ENCODE results near the gene MOB3B.

MOB3B gene

GRCh38 chr9:27529316-27530278, at the start of gene MOB3B:
Gene MOB3B, minus strand, starts transcription at chr9:27529814. Its CDS starts 74,264 bp downstream, at chr9:27455550.
- TF ChIP-seq, protein P1, sequence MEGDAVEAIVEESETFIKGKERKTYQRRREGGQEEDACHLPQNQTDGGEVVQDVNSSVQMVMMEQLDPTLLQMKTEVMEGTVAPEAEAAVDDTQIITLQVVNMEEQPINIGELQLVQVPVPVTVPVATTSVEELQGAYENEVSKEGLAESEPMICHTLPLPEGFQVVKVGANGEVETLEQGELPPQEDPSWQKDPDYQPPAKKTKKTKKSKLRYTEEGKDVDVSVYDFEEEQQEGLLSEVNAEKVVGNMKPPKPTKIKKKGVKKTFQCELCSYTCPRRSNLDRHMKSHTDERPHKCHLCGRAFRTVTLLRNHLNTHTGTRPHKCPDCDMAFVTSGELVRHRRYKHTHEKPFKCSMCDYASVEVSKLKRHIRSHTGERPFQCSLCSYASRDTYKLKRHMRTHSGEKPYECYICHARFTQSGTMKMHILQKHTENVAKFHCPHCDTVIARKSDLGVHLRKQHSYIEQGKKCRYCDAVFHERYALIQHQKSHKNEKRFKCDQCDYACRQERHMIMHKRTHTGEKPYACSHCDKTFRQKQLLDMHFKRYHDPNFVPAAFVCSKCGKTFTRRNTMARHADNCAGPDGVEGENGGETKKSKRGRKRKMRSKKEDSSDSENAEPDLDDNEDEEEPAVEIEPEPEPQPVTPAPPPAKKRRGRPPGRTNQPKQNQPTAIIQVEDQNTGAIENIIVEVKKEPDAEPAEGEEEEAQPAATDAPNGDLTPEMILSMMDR (IDR thresholded peaks at IDR 0.05; ENCODE audit: extremely low read depth, missing control alignments), result peak; percentile 92
- peak; percentile 86 for DNase-seq (ENCODE audit: low spot score)

- DNase-seq (ENCODE audit: low spot score), result peak; percentile 94
- TF ChIP-seq, protein P1 (IDR thresholded peaks at IDR 0.05; ENCODE audit: extremely low read depth, missing control alignments), result no peak
Measured at GRCh38 chr9:27573634-27574590, 44.3 kb upstream of the MOB3B start.

GRCh38 chr9:27572918-27573633, 43.5 kb upstream of the MOB3B start, which contains the start of gene C9orf72:
Gene C9orf72, minus strand, starts transcription at chr9:27573481. Its CDS starts 6,361 bp downstream, at chr9:27567120.
- TF ChIP-seq, protein P1 (IDR thresholded peaks at IDR 0.05; ENCODE audit: extremely low read depth, missing control alignments), result no peak
- DNase-seq (ENCODE audit: low spot score), result peak; percentile 89

GRCh38 chr9:27572566-27572917, 42.9 kb upstream of the MOB3B start:
- TF ChIP-seq, protein P1 (IDR thresholded peaks at IDR 0.05; ENCODE audit: extremely low read depth, missing control alignments), result no peak
- DNase-seq (ENCODE audit: low spot score), result peak; percentile 65

GRCh38 chr9:27572061-27572460, 42.4 kb upstream of the MOB3B start:
- TF ChIP-seq, protein P1 (IDR thresholded peaks at IDR 0.05; ENCODE audit: extremely low read depth, missing control alignments), result no peak
- DNase-seq (ENCODE audit: low spot score), result no peak

DNA sequence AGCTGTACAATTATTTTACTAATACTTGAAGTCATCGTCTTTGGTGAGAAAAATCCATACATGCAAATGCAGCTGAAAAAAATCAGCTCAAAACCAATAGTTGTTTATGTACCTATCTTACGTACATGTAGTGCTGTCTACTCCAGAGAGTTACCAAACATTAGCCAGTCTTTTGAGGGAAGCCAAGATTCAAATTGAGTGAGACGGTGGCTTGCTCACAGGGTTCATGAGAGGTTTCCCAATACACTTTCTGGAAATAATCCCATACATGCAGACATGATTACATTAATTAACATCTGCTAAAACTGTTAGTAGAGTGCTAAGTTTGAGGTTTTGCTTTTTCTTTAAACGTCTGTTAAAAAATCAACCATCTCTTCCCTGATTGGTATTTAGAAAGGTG, 41.4 kb upstream of the MOB3B start:
- DNase-seq (ENCODE audit: low spot score), result no peak
- TF ChIP-seq, protein P1 (IDR thresholded peaks at IDR 0.05; ENCODE audit: extremely low read depth, missing control alignments), result no peak

All from GM20000 (cell line).